Esophagus squamous epithelium (tissue), 4 donors: Measurements from ENCODE around the gene IFT122.

Source experiments
- CTCF ChIP-seq, 6 experiments: fragments of 450-650 bp in 4 of 6; fragments of 200-600 bp in 2 of 6; sonication (generic) in 2 of 6; IDR thresholded peaks; one replicate each; pipeline ENCODE4 v1.5.1; 2016 to 2019; ENCODE audit warnings: antibody characterized with exemption in 6 of 6, mild to moderate bottlenecking in 4 of 6, moderate library complexity in 4 of 6
- POLR2A ChIP-seq, 4 donors: fragments of 450-650 bp; IDR thresholded peaks; one replicate each; pipeline ENCODE4 v1.6.1; 2017; ENCODE audit warnings: antibody characterized with exemption in 4 of 4, mild to moderate bottlenecking in 4 of 4, moderate library complexity in 3 of 4

- TF ChIP-seq CTCF (IDR thresholded peaks at IDR 0.05) (no peak), POLR2A (IDR thresholded peaks at IDR 0.05) (no peak)
Observed at GRCh38 chr3:129556358-129556695, 116.3 kb downstream of the IFT122 start.
